DND-41 (cell line): ENCODE results near the gene CASTOR1.

ENCODE experiments used
- CTCF ChIP-seq: IDR thresholded peaks from 2 replicates; pipeline ENCODE4 v1.5.1; 2012; ENCODE audit warnings: borderline replicate concordance, low read length, moderate library complexity, mild to moderate bottlenecking; ENCODE audit not compliant: poor library complexity, severe bottlenecking; ENCODE audit errors: extremely low read depth
- EZH2 ChIP-seq: IDR thresholded peaks from 3 replicates; pipeline ENCODE4 v1.6.1; 2012; ENCODE audit warnings: borderline replicate concordance, low read depth, mild to moderate bottlenecking, moderate library complexity, low read length, inconsistent platforms; ENCODE audit not compliant: severe bottlenecking

GRCh38 chr22:30294066-30294465, 4.8 kb upstream of the CASTOR1 start:
- TF ChIP-seq CTCF (no peak), EZH2 (no peak)
